Measurements from ENCODE around the gene ABLIM3.

DNA sequence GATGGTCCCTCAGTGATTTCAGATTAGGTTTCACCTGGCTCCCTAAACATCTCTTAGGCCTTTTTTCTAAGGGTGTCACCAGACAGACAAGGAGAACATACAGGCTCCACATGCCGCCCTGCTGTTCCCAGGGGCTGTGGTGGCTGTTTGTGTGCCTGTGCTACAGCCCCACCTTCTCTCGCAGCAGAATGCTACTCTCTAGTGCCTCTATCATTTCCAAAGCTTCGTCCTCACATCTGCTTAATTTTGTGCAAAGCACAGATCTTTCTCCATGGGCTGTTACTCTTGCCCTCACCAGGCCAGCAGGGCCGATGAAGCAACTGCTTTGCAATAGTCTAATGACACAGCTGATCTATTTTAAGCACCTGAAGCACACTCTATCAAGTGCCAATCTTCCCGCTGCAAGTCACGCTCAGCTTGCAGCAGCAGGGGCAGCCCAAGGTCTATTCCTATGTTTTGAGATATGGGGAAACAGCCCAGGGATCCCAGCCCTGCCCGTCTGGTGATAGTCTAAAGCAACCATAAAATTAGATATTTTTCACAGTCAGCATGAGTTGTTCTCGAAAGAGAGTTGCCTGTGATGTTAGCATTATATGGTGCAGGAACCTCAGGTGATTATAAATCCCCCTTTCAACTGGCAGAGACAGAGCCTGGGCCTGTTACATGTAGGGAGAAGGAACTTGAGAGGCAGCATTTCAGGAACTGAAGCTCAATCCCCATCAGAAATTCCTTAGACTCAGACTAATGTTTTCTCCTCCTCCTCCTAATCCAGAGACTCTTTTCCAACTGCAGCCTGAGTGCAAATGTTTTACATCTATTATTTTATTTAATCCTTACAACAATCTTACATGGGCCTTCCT, 12.7 kb downstream of the ABLIM3 start:
- no peak for TF ChIP-seq POLR2A (IDR thresholded peaks at IDR 0.05)
- TF ChIP-seq, protein P1, sequence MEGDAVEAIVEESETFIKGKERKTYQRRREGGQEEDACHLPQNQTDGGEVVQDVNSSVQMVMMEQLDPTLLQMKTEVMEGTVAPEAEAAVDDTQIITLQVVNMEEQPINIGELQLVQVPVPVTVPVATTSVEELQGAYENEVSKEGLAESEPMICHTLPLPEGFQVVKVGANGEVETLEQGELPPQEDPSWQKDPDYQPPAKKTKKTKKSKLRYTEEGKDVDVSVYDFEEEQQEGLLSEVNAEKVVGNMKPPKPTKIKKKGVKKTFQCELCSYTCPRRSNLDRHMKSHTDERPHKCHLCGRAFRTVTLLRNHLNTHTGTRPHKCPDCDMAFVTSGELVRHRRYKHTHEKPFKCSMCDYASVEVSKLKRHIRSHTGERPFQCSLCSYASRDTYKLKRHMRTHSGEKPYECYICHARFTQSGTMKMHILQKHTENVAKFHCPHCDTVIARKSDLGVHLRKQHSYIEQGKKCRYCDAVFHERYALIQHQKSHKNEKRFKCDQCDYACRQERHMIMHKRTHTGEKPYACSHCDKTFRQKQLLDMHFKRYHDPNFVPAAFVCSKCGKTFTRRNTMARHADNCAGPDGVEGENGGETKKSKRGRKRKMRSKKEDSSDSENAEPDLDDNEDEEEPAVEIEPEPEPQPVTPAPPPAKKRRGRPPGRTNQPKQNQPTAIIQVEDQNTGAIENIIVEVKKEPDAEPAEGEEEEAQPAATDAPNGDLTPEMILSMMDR (IDR thresholded peaks at IDR 0.05): no peak
